ENCODE data around the gene PXYLP1. TPM values are rescaled to one million over a fixed set of nuclear protein-coding genes. Genes with fewer than 3 reads are reported as not detected.

Gene PXYLP1
- total RNA-seq, 1 experiment from 2014 or later = 6.2 TPM

GRCh38 chr3:141343077-141343476 is 111.5 kb downstream of the PXYLP1 start:
- no peaks in the 10 kb centered on the region for H3F3A ChIP-seq (ENCODE audit: low read length, unreplicated experiment)
- H3K27me3 ChIP-seq (ENCODE audit: low read length) = no peaks in the 10 kb centered on the region
- H3K9me2 ChIP-seq (replicated peaks; ENCODE audit: low read length) = no peaks in the 10 kb centered on the region
- DNase-seq = no peak
- H3K9ac ChIP-seq (ENCODE audit: low read length) = no peak overlapping the region
- no peaks in the 10 kb centered on the region for H3K9me3 ChIP-seq (ENCODE audit: low read length)
- H3K36me3 ChIP-seq (ENCODE audit: low read depth, low read length) = no peaks in the 10 kb centered on the region
- POLR2A ChIA-PET (ENCODE audit: unreplicated experiment) = no interaction called here
- no peaks in the 10 kb centered on the region for H4K20me1 ChIP-seq (ENCODE audit: low read length)
- H3K4me2 ChIP-seq (ENCODE audit: low read length) = no peak overlapping the region
- peaks cover under 1% of the 10 kb centered on the region; the same call in 1 of the 2 replicates for H3K4me1 ChIP-seq (ENCODE audit: insufficient read depth, low read length)
- no peak overlapping the region for H2AFZ ChIP-seq (ENCODE audit: low read length)
- CTCF ChIA-PET = no interaction called here
- intact Hi-C loops (cut with micrococcal nuclease) = no loop called here
- no peak overlapping the region for H3K27ac ChIP-seq (ENCODE audit: low read length)
- H3K79me2 ChIP-seq (ENCODE audit: low read length) = no peaks in the 10 kb centered on the region
- H3K4me3 ChIP-seq (ENCODE audit: low read length) = no peak overlapping the region
- no TSS peak for BruUV-seq (replicated peaks)
- no peak for TF ChIP-seq EZH2 (IDR thresholded peaks at IDR 0.05; ENCODE audit: low read length, unreplicated experiment)
- no peak for ATAC-seq

- ChIA-PET POLR2A (ENCODE audit: unreplicated experiment) (no interaction called here), CTCF (no interaction called here)
- no peaks in the 10 kb centered on the region for H3K4me1 ChIP-seq (ENCODE audit: insufficient read depth, low read length)
- no peaks in the 10 kb centered on the region for H3K36me3 ChIP-seq (ENCODE audit: low read depth, low read length)
- no TSS peak for BruUV-seq (replicated peaks)
- H3K27ac ChIP-seq (ENCODE audit: low read length) = no peak overlapping the region
- DNase-seq (no peak), ATAC-seq (no peak)
- H3K27me3 ChIP-seq (ENCODE audit: low read length) = no peaks in the 10 kb centered on the region
- H3K79me2 ChIP-seq (ENCODE audit: low read length) = no peaks in the 10 kb centered on the region
- no peaks in the 10 kb centered on the region for H3K9me3 ChIP-seq (ENCODE audit: low read length)
- H3K4me2 ChIP-seq (ENCODE audit: low read length) = no peak overlapping the region
- no peak overlapping the region for H3K9ac ChIP-seq (ENCODE audit: low read length)
- no peaks in the 10 kb centered on the region for H4K20me1 ChIP-seq (ENCODE audit: low read length)
- no peak for TF ChIP-seq EZH2phosphoT487 (IDR thresholded peaks at IDR 0.05; ENCODE audit: borderline replicate concordance, low read length)
- TF ChIP-seq EZH2 (IDR thresholded peaks at IDR 0.05; ENCODE audit: low read length, unreplicated experiment) = no peak
- TF ChIP-seq CTCF (conservative IDR thresholded peaks at IDR 0.05; ENCODE audit: low read depth, low read length) = no peak
- H2AFZ ChIP-seq (ENCODE audit: low read length) = no peak overlapping the region
- no peaks in the 10 kb centered on the region for H3F3A ChIP-seq (ENCODE audit: low read length, unreplicated experiment)
- intact Hi-C loops (cut with micrococcal nuclease) = no loop called here
- no peaks in the 10 kb centered on the region for H3K9me2 ChIP-seq (replicated peaks; ENCODE audit: low read length)
- no peak overlapping the region for H3K4me3 ChIP-seq (ENCODE audit: low read length)
These were observed 112.2 kb downstream of the PXYLP1 start for GRCh38 chr3:141343865-141344271.

Other genes starting within 250 kb of the PXYLP1 start
- gene SPSB4, start 180.5 kb upstream of the PXYLP1 start, total RNA-seq (2014; rRNA removed) = not detected in 2 replicates
- 17.0 and 19.6 TPM in 2 replicates for gene ZBTB38, start 136.7 kb downstream of the PXYLP1 start, total RNA-seq (2014; rRNA removed)